ENCODE data around the gene IPP. TPM values are rescaled to one million over a fixed set of nuclear protein-coding genes. Genes with fewer than 3 reads are reported as not detected.
"Not testable (repeated sequence)": the region's sequence is repeated elsewhere in the genome, so short reads cannot be mapped to it uniquely, and the experiment has no call there.

Gene IPP
- polyA plus RNA-seq, 4 donors = 4.2 to 21.1 (median 7.5) TPM

GRCh38 chr1:45726007-45726406 lies 24.4 kb downstream of the IPP start:
- not testable (repeated sequence) for FAIRE-seq
- peaks cover 0 to 28% (median 6%) of the 10 kb centered on the region in 3 donors for H3K36me3 ChIP-seq (ENCODE audit: control insufficient read depth in 3 of 3, insufficient read depth in 2 of 3, low read depth in 1 of 3, low read length in 3 of 3)
- 96 to 97% (median 96%) methylated on average over 9 of the region's 9 CpGs for WGBS, 3 donors

GRCh38 chr1:45723248-45723930 lies 27.1 kb downstream of the IPP start:
- Histone ChIP-seq H3K4me1 (ENCODE audit: control insufficient read depth in 3 of 3, insufficient read depth in 2 of 3, low read depth in 1 of 3, low read length in 2 of 3) (no peaks in the 10 kb centered on the region), H3K9me3 (ENCODE audit: control insufficient read depth in 2 of 2, insufficient read depth in 1 of 2, low read depth in 1 of 2, low read length in 1 of 2) (no peaks in the 10 kb centered on the region), H3K27me3 (ENCODE audit: control insufficient read depth in 3 of 3, insufficient read depth in 3 of 3, low read length in 3 of 3) (no peaks in the 10 kb centered on the region), H3K4me3 (ENCODE audit: low read depth in 1 of 3, low read length in 3 of 3) (no peak overlapping the region), H3K27ac (ENCODE audit: low read depth in 1 of 3, low read length in 2 of 3) (no peak overlapping the region), H3K36me3 (ENCODE audit: control insufficient read depth in 3 of 3, insufficient read depth in 2 of 3, low read depth in 1 of 3, low read length in 3 of 3) (peaks cover 0 to 24% (median 5%) of the 10 kb centered on the region in 3 donors)
- no peak for DNase-seq
- FAIRE-seq = no peak

More at GRCh38 chr1:45726007-45726406, 24.4 kb downstream of the IPP start:
- H3K9me3 ChIP-seq (ENCODE audit: control insufficient read depth in 2 of 2, insufficient read depth in 1 of 2, low read depth in 1 of 2, low read length in 1 of 2); H3K4me1 ChIP-seq (ENCODE audit: control insufficient read depth in 3 of 3, insufficient read depth in 2 of 3, low read depth in 1 of 3, low read length in 2 of 3); H3K27me3 ChIP-seq (ENCODE audit: control insufficient read depth in 3 of 3, insufficient read depth in 3 of 3, low read length in 3 of 3); DNase-seq; H3K27ac ChIP-seq (ENCODE audit: low read depth in 1 of 3, low read length in 2 of 3); H3K4me3 ChIP-seq (ENCODE audit: low read depth in 1 of 3, low read length in 3 of 3): not testable (repeated sequence)

- Histone ChIP-seq H3K27me3 (ENCODE audit: control insufficient read depth in 3 of 3, insufficient read depth in 3 of 3, low read length in 3 of 3) (no peaks in the 10 kb centered on the region), H3K27ac (ENCODE audit: low read depth in 1 of 3, low read length in 2 of 3) (no peak overlapping the region), H3K4me3 (ENCODE audit: low read depth in 1 of 3, low read length in 3 of 3) (no peak overlapping the region), H3K9me3 (ENCODE audit: control insufficient read depth in 2 of 2, insufficient read depth in 1 of 2, low read depth in 1 of 2, low read length in 1 of 2) (no peaks in the 10 kb centered on the region), H3K4me1 (ENCODE audit: control insufficient read depth in 3 of 3, insufficient read depth in 2 of 3, low read depth in 1 of 3, low read length in 2 of 3) (no peaks in the 10 kb centered on the region), H3K36me3 (ENCODE audit: control insufficient read depth in 3 of 3, insufficient read depth in 2 of 3, low read depth in 1 of 3, low read length in 3 of 3) (peaks cover 0 to 26% (median 8%) of the 10 kb centered on the region in 3 donors)
- DNase-seq = no peak
- no peak for FAIRE-seq
- WGBS, 3 donors = 94 to 98% (median 96%) methylated on average over 3 of the region's 3 CpGs
Measured at GRCh38 chr1:45722809-45723208, 27.6 kb downstream of the IPP start.

- WGBS, 3 donors = 89 to 93% (median 92%) methylated on average over 1 of the region's 1 CpG
- no peak overlapping the region for H3K27ac ChIP-seq (ENCODE audit: low read depth in 1 of 3, low read length in 2 of 3)
- FAIRE-seq = no peak
Measured at GRCh38 chr1:45721207-45721606, 29.2 kb downstream of the IPP start.

DNA sequence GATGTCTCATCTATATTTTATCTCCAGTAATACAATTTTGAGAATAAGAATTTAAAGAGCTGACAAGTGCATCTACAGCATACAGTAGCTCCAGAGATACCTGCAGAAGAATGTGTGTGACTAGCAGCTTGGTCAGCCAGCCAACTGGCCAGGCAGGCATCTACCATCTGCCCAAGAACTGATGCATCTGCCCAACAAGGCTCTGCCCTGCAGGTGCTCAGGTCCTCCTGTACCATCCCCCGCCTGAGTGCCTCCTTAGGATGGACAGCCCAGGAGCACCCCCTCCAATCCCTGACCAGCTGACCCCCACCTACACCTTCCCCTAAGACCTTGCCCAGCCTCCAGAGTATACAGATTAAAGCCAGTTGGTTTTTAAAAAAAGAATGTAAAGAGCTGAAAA lies 32.2 kb downstream of the IPP start:
- no peak overlapping the region for H3K27ac ChIP-seq (ENCODE audit: low read depth in 1 of 3, low read length in 2 of 3)
- H3K4me1 ChIP-seq (ENCODE audit: control insufficient read depth in 3 of 3, insufficient read depth in 2 of 3, low read depth in 1 of 3, low read length in 2 of 3) = no peaks in the 10 kb centered on the region
- no peaks in the 10 kb centered on the region for H3K27me3 ChIP-seq (ENCODE audit: control insufficient read depth in 3 of 3, insufficient read depth in 3 of 3, low read length in 3 of 3)
- H3K9me3 ChIP-seq (ENCODE audit: control insufficient read depth in 2 of 2, insufficient read depth in 1 of 2, low read depth in 1 of 2, low read length in 1 of 2) = no peaks in the 10 kb centered on the region
- peaks cover 2 to 27% (median 7%) of the 10 kb centered on the region in 3 donors for H3K36me3 ChIP-seq (ENCODE audit: control insufficient read depth in 3 of 3, insufficient read depth in 2 of 3, low read depth in 1 of 3, low read length in 3 of 3)
- H3K4me3 ChIP-seq (ENCODE audit: low read depth in 1 of 3, low read length in 3 of 3) = no peak overlapping the region
- DNase-seq (no peak), FAIRE-seq (no peak)
- WGBS, 3 donors = 95 to 100% (median 98%) methylated on average over 1 of the region's 1 CpG

More at GRCh38 chr1:45721207-45721606, 29.2 kb downstream of the IPP start:
- Histone ChIP-seq H3K9me3 (ENCODE audit: control insufficient read depth in 2 of 2, insufficient read depth in 1 of 2, low read depth in 1 of 2, low read length in 1 of 2) (no peaks in the 10 kb centered on the region), H3K36me3 (ENCODE audit: control insufficient read depth in 3 of 3, insufficient read depth in 2 of 3, low read depth in 1 of 3, low read length in 3 of 3) (peaks cover 0 to 19% (median 4%) of the 10 kb centered on the region in 3 donors), H3K27me3 (ENCODE audit: control insufficient read depth in 3 of 3, insufficient read depth in 3 of 3, low read length in 3 of 3) (no peaks in the 10 kb centered on the region), H3K4me3 (ENCODE audit: low read depth in 1 of 3, low read length in 3 of 3) (no peak overlapping the region), H3K4me1 (ENCODE audit: control insufficient read depth in 3 of 3, insufficient read depth in 2 of 3, low read depth in 1 of 3, low read length in 2 of 3) (no peaks in the 10 kb centered on the region)
- no peak for DNase-seq

- FAIRE-seq; H3K27ac ChIP-seq (ENCODE audit: low read depth in 1 of 3, low read length in 2 of 3); H3K9me3 ChIP-seq (ENCODE audit: control insufficient read depth in 2 of 2, insufficient read depth in 1 of 2, low read depth in 1 of 2, low read length in 1 of 2); DNase-seq; H3K27me3 ChIP-seq (ENCODE audit: control insufficient read depth in 3 of 3, insufficient read depth in 3 of 3, low read length in 3 of 3); H3K4me3 ChIP-seq (ENCODE audit: low read depth in 1 of 3, low read length in 3 of 3); H3K4me1 ChIP-seq (ENCODE audit: control insufficient read depth in 3 of 3, insufficient read depth in 2 of 3, low read depth in 1 of 3, low read length in 2 of 3): not testable (repeated sequence)
- WGBS, 3 donors = 89 to 94% (median 93%) methylated on average over 8 of the region's 8 CpGs
- peaks cover 2 to 34% (median 7%) of the 10 kb centered on the region in 3 donors for H3K36me3 ChIP-seq (ENCODE audit: control insufficient read depth in 3 of 3, insufficient read depth in 2 of 3, low read depth in 1 of 3, low read length in 3 of 3)
Measured at GRCh38 chr1:45717386-45717785, 33.1 kb downstream of the IPP start.

GRCh38 chr1:45716700-45717099 lies 33.8 kb downstream of the IPP start:
- H3K36me3 ChIP-seq (ENCODE audit: control insufficient read depth in 3 of 3, insufficient read depth in 2 of 3, low read depth in 1 of 3, low read length in 3 of 3) = peaks cover 2 to 33% (median 7%) of the 10 kb centered on the region in 3 donors
- FAIRE-seq = no peak

GRCh38 chr1:45713711-45714110 lies 36.7 kb downstream of the IPP start:
- Histone ChIP-seq H3K27ac (ENCODE audit: low read depth in 1 of 3, low read length in 2 of 3) (no peak overlapping the region), H3K9me3 (ENCODE audit: control insufficient read depth in 2 of 2, insufficient read depth in 1 of 2, low read depth in 1 of 2, low read length in 1 of 2) (peaks cover 0 to 4% of the 10 kb centered on the region in 2 donors), H3K36me3 (ENCODE audit: control insufficient read depth in 3 of 3, insufficient read depth in 2 of 3, low read depth in 1 of 3, low read length in 3 of 3) (peaks cover 2 to 39% (median 7%) of the 10 kb centered on the region in 3 donors), H3K4me3 (ENCODE audit: low read depth in 1 of 3, low read length in 3 of 3) (no peak overlapping the region), H3K4me1 (ENCODE audit: control insufficient read depth in 3 of 3, insufficient read depth in 2 of 3, low read depth in 1 of 3, low read length in 2 of 3) (no peaks in the 10 kb centered on the region), H3K27me3 (ENCODE audit: control insufficient read depth in 3 of 3, insufficient read depth in 3 of 3, low read length in 3 of 3) (no peaks in the 10 kb centered on the region)
- no peak for FAIRE-seq
- DNase-seq = no peak
- WGBS, 3 donors = 66 to 86% (median 73%) methylated on average over 3 of the region's 3 CpGs

More at GRCh38 chr1:45716700-45717099, 33.8 kb downstream of the IPP start:
- Histone ChIP-seq H3K27ac (ENCODE audit: low read depth in 1 of 3, low read length in 2 of 3) (no peak overlapping the region), H3K4me3 (ENCODE audit: low read depth in 1 of 3, low read length in 3 of 3) (no peak overlapping the region), H3K4me1 (ENCODE audit: control insufficient read depth in 3 of 3, insufficient read depth in 2 of 3, low read depth in 1 of 3, low read length in 2 of 3) (no peaks in the 10 kb centered on the region), H3K27me3 (ENCODE audit: control insufficient read depth in 3 of 3, insufficient read depth in 3 of 3, low read length in 3 of 3) (no peaks in the 10 kb centered on the region), H3K9me3 (ENCODE audit: control insufficient read depth in 2 of 2, insufficient read depth in 1 of 2, low read depth in 1 of 2, low read length in 1 of 2) (no peaks in the 10 kb centered on the region)
- 93 to 96% (median 93%) methylated on average over 3 of the region's 3 CpGs for WGBS, 3 donors
- no peak for DNase-seq

GRCh38 chr1:45704637-45705036 lies 45.8 kb downstream of the IPP start:
- Histone ChIP-seq H3K27ac (ENCODE audit: low read depth in 1 of 3, low read length in 2 of 3) (no peak overlapping the region), H3K4me1 (ENCODE audit: control insufficient read depth in 3 of 3, insufficient read depth in 2 of 3, low read depth in 1 of 3, low read length in 2 of 3) (no peaks in the 10 kb centered on the region), H3K4me3 (ENCODE audit: low read depth in 1 of 3, low read length in 3 of 3) (no peak overlapping the region), H3K36me3 (ENCODE audit: control insufficient read depth in 3 of 3, insufficient read depth in 2 of 3, low read depth in 1 of 3, low read length in 3 of 3) (peaks cover 0 to 19% (median 0%) of the 10 kb centered on the region in 3 donors), H3K9me3 (ENCODE audit: control insufficient read depth in 2 of 2, insufficient read depth in 1 of 2, low read depth in 1 of 2, low read length in 1 of 2) (peaks cover 0 to 13% of the 10 kb centered on the region in 2 donors), H3K27me3 (ENCODE audit: control insufficient read depth in 3 of 3, insufficient read depth in 3 of 3, low read length in 3 of 3) (no peaks in the 10 kb centered on the region)
- 92 to 95% (median 94%) methylated on average over 1 of the region's 1 CpG for WGBS, 3 donors
- DNase-seq (no peak), FAIRE-seq (no peak)

Measured in small intestine (tissue), 7 donors.